PC-3 (cell line): Measurements from ENCODE around the gene ATG101.

Experiments used
- EZH2 ChIP-seq: fragments of 300-600 bp; sonication (generic); IDR thresholded peaks from one replicate; pipeline ENCODE4 v1.6.1; 2017; ENCODE audit warnings: antibody characterized with exemption, mild to moderate bottlenecking, low read length; ENCODE audit not compliant: unreplicated experiment
- EZH2phosphoT487 ChIP-seq: fragments of 300-600 bp; sonication (generic); IDR thresholded peaks from 2 replicates; pipeline ENCODE4 v1.6.1; 2018; ENCODE audit warnings: mild to moderate bottlenecking, antibody characterized with exemption, low read length, borderline replicate concordance
- TF ChIP-seq, protein P1 (sequence below): fragments of 300-600 bp; sonication (generic); conservative IDR thresholded peaks from 2 replicates; pipeline ENCODE4 v1.5.1; 2017; ENCODE audit warnings: antibody characterized with exemption, low read depth, mild to moderate bottlenecking, low read length

DNA sequence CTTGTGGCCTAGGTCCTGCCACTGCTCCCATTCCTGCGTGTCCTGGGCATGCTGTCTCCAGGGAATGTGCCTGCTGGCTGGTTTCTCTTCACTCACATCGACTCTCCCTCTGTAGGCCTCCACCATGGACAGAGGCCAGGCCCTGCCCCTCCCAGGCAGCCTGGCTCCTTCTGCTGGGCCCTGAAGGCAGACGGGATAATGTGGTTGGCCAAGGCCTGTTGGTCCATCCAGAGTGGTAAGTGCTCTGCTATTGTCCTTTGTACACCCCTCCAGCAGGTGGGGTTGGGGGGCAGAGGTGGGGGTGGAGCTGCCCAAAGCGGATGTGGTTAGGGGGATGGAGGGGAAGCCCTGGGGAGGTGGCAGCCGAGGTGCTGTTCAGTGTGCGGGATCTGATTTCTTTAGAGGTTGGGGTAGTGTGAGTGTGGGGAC is 28.1 kb upstream of the ATG101 start:
- TF ChIP-seq, protein P1, sequence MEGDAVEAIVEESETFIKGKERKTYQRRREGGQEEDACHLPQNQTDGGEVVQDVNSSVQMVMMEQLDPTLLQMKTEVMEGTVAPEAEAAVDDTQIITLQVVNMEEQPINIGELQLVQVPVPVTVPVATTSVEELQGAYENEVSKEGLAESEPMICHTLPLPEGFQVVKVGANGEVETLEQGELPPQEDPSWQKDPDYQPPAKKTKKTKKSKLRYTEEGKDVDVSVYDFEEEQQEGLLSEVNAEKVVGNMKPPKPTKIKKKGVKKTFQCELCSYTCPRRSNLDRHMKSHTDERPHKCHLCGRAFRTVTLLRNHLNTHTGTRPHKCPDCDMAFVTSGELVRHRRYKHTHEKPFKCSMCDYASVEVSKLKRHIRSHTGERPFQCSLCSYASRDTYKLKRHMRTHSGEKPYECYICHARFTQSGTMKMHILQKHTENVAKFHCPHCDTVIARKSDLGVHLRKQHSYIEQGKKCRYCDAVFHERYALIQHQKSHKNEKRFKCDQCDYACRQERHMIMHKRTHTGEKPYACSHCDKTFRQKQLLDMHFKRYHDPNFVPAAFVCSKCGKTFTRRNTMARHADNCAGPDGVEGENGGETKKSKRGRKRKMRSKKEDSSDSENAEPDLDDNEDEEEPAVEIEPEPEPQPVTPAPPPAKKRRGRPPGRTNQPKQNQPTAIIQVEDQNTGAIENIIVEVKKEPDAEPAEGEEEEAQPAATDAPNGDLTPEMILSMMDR: no peak
- TF ChIP-seq EZH2: no peak
- TF ChIP-seq EZH2phosphoT487: no peak
